ENCODE measurements around the gene PRKCA.
"Not testable (repeated sequence)": the region's sequence is repeated elsewhere in the genome, so short reads cannot be mapped to it uniquely, and the experiment has no call there.

The PRKCA gene

GRCh38 chr17:66359351-66359750, 56.9 kb downstream of the PRKCA start:
- DNase-seq (ENCODE audit: low read depth): no peak
- no peak for TF ChIP-seq CTCF (IDR thresholded peaks at IDR 0.05; ENCODE audit: insufficient read depth, low read depth, low read length, missing control alignments)
- H3K4me3 ChIP-seq (ENCODE audit: low read length): no peak overlapping the region

GRCh38 chr17:66360961-66361565, 58.6 kb downstream of the PRKCA start:
- H3K4me3 ChIP-seq (ENCODE audit: low read length): not testable (repeated sequence)
- peak; percentile 40 for DNase-seq (ENCODE audit: low read depth)

- no peak overlapping the region for H3K4me3 ChIP-seq (ENCODE audit: low read length)
- no peak for DNase-seq (ENCODE audit: low read depth)
- TF ChIP-seq CTCF (IDR thresholded peaks at IDR 0.05; ENCODE audit: insufficient read depth, low read depth, low read length, missing control alignments): no peak
Measured at GRCh38 chr17:66364508-66364907, 62.1 kb downstream of the PRKCA start.

GRCh38 chr17:66364990-66365490, 62.6 kb downstream of the PRKCA start:
- no peak for TF ChIP-seq CTCF (IDR thresholded peaks at IDR 0.05; ENCODE audit: insufficient read depth, low read depth, low read length, missing control alignments)
- no peak for DNase-seq (ENCODE audit: low read depth)
- H3K4me3 ChIP-seq (ENCODE audit: low read length): no peak overlapping the region

- no peak for DNase-seq (ENCODE audit: low read depth)
- no peak for TF ChIP-seq CTCF (IDR thresholded peaks at IDR 0.05; ENCODE audit: insufficient read depth, low read depth, low read length, missing control alignments)
- H3K4me3 ChIP-seq (ENCODE audit: low read length): no peak overlapping the region
Measured at GRCh38 chr17:66365903-66366302, 63.5 kb downstream of the PRKCA start.

GRCh38 chr17:66367107-66367506, 64.7 kb downstream of the PRKCA start:
- DNase-seq (ENCODE audit: low read depth): no peak
- no peak for TF ChIP-seq CTCF (IDR thresholded peaks at IDR 0.05; ENCODE audit: insufficient read depth, low read depth, low read length, missing control alignments)
- no peak overlapping the region for H3K4me3 ChIP-seq (ENCODE audit: low read length)

- TF ChIP-seq CTCF (IDR thresholded peaks at IDR 0.05; ENCODE audit: insufficient read depth, low read depth, low read length, missing control alignments): no peak
- H3K4me3 ChIP-seq (ENCODE audit: low read length): no peak overlapping the region
- DNase-seq (ENCODE audit: low read depth): no peak
Measured at GRCh38 chr17:66369830-66370229, 67.4 kb downstream of the PRKCA start.

Measured in epithelial cell of esophagus (primary cell).